ENCODE measurements around the gene ZSCAN5C.
"Not testable (repeated sequence)": the region's sequence is repeated elsewhere in the genome, so short reads cannot be mapped to it uniquely, and the experiment has no call there.

Gene ZSCAN5C

GRCh38 chr19:56193981-56194640 lies 8.0 kb upstream of the ZSCAN5C start:
- no peak for DNase-seq

DNA sequence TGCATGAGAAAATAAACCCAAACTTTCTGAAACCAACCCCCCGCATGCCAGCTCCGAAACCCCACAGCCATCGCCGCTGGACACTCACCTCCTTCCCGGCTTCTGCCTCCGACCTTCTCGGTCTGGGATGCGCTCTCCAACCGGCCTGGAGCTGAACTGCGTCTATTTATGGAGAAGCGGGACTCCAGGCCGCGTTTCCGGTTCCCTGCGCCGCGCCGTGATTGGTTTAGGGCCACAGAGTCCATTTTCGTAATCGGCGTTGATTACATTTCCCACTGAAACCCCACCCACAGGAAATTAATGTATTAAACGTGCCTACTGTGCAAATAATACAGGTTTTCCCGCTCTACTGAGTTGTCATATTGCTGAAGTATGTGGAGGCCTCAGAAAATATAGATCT lies 4.4 kb upstream of the ZSCAN5C start, which contains the start of gene ZSCAN5B:
TSS of gene ZSCAN5B (minus strand) at position 138 of the 400 bp plus-strand sequence. CDS start 4,731 bp downstream, outside the sequence.
- not testable (repeated sequence) for DNase-seq

GRCh38 chr19:56199687-56200086 lies 2.4 kb upstream of the ZSCAN5C start:
- DNase-seq, result no peak

DNA sequence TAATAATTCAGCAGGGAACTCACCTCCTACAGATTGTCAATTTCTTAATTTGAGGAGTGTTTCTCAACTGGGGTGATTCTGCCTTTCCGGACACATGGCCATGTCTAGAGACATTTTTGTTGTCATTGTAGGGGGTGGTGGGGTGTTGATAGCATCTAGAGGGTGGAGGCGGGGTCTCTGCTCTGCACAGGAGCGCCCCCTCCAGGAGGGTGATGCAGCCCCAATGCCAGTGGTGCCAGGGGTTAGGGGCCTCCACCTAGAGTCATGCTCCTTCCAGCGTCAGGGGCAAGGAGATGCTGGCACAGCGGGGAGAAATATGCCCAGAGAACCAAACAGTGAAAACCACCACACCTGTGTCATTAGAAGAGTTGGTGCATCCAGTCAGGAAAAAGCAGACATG lies 5.5 kb downstream of the ZSCAN5C start:
- DNase-seq, result not testable (repeated sequence)

GRCh38 chr19:56209091-56209490 lies 7.0 kb downstream of the ZSCAN5C start:
- DNase-seq, result no peak

GRCh38 chr19:56210036-56210435 lies 8.0 kb downstream of the ZSCAN5C start:
- not testable (repeated sequence) for DNase-seq

- DNase-seq, result no peak
These were observed 9.6 kb downstream of the ZSCAN5C start for GRCh38 chr19:56211718-56212117.

- no peak for DNase-seq
These were observed 15.2 kb downstream of the ZSCAN5C start for GRCh38 chr19:56217039-56217949.

DNA sequence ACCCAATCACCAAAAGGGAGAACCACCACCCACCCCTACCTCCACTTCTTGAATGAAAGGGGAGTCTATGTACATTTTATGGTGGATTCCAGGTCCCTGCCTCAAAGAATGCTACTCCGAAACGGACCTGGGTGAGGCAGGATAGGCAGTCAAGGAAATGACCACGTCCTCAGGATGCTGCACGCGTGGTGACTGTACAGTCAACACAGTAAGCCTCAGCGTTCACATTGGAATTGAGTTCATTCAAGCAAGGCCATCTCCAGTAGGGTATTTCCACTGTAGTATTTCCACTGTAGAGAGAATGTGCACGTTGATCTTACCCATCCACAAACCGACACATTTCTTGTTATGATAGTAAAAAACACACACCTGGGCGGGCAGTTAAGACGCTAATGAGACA lies 16.9 kb downstream of the ZSCAN5C start:
- DNase-seq, result no peak

- not testable (repeated sequence) for DNase-seq
These were observed 19.4 kb downstream of the ZSCAN5C start for GRCh38 chr19:56221442-56221841.

DNA sequence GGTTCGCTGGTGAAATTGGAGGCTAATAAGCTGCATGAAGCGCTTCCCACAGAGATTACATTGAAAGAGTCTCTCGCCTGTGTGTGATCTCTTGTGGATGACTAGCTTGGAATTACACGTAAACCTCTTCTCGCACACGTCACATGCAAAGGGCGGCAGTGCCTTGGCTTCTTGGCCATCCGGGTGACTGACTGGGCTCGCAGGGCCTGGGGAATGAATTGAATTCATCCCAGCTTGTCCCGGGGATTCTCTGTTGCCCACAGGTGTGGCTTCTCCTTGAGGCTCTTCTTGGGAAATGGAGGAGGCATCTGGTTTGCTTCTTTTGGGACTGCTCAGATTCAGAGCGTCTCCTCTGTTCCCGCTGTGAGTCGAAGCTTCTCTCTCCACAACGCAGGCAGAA lies 19.8 kb downstream of the ZSCAN5C start:
- DNase-seq, result no peak

DNA sequence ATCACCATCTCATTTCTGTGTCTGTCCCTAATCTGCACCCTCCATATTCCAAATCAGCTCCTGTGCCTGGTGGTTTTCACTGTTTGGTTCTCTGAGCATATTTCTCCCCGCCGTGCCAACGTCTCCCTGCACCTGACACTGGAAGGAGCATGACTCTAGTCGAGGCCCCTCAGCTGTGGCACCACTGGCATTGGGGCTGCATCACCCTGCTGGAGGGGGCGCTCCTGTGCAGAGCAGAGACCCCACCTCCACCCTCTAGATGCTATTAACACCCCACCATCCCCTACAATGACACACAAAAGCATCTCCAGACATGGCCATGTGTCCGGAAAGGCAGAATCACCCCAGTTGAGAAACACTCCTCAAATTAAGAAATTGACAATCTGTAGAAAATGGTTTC lies 20.8 kb downstream of the ZSCAN5C start:
- no peak for DNase-seq

DNA sequence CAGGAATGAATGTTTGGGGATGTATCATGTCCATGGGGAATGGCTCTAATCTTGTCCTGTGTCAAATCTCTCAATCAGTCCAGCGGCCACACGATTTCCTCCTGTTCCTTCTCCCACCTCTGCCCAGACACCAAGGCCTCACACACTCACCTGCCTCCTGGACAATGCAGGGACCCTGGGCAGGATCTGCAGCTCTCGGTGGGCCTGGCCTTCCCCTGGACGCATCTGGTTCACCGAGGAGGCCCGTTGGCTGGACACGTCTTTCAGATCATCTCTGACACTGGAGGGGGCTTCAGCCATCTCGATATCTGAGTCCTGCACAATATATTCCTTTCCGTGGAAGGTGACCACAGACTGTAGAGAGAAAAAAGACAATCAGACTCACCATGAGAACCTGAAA lies 21.4 kb downstream of the ZSCAN5C start:
- no peak for DNase-seq

DNA sequence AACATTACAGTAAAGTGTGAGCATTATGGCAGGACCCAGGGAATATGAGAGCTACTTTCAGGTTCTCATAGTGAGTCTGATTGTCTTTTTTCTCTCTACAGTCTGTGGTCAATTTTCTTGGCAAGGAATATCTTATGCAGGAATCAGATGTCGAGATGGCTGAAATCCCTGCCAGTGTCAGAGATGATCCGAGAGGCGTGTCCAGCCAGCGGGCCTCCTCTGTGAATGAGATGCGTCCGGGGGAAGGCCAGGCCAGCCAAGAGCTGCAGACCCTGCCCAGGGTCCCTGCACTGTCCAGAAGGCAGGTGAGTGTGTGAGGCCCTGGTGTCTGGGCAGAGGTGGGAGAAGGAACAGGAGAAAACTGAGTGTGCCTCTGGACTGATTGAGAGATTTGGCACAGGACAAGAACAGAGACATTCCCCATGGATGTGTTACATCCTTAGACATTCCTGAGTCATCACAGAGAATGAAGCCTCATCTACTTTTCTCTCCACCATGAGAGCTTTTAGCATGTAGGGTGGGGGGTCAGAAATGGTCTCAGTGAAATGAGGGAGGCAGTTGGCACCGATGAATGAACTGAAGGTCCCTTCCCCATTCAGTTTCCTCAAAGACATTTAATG lies 43.2 kb downstream of the ZSCAN5C start:
- no peak for DNase-seq

- DNase-seq, result not testable (repeated sequence)
These were observed 43.7 kb downstream of the ZSCAN5C start for GRCh38 chr19:56245764-56246163.

- DNase-seq, result not testable (repeated sequence)
These were observed 46.8 kb downstream of the ZSCAN5C start for GRCh38 chr19:56248736-56249338.

DNA sequence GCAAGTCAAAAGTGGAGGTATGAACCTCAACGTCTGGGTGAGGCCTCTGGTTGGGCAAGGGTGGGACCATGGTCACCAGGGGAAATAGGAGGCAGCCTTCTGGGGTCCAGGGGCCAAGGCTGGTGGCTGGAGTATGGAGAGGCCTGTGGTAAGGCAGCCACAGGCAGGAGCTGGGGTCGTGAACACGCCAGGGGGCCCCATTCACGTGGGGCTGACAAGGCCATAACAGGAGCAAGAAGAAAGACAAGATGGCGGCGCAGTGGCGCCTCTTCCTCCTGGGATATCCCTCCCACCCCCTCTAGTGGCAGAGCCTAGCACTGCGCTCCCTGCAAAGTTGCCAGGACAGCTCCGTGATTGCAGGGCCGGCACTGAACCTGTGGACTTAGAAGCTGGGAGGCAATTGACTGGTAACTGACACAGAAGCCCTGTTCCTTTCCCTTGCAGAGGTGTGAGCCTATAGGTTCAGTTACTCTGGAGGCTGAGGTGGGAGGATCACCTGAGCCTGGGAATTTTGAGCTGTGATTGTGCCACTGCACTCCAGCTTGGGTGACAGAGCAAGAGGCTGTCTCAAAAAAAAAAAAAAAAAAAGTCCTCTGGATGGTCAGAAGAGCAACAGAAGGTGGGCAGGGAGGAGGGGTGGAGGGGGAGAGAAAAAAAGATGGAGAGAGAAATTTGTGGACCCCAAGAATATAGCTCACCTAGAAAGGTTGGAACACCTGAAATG lies 50.8 kb downstream of the ZSCAN5C start:
- peak; percentile 21 to 75 (median 44) for DNase-seq

DNA sequence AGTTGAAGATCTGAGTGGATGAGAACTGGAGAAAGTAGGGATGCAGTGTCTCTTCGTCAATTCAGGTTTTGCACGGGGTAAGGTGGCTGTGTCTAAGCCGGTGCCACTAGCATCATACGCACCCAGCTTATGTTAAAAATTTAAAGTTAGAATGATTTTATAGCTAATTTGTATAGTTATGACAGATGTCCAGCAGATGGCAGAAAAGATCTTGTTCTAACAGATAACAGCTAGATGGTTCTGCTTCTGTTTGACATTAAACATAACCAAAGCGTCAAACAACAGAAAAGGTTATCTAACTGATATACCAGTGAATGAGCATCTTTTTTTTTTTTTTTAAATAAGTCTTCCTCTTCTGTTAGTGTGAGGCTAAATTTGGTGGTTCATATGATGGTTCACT lies 51.7 kb downstream of the ZSCAN5C start:
- peak in 2 of 5 experiments; percentile 8 to 60 for DNase-seq

GRCh38 chr19:56258272-56258671 lies 56.2 kb downstream of the ZSCAN5C start:
- no peak for DNase-seq
